BJ (cell line): Measurements from ENCODE around the gene C1orf198. TPM values are rescaled to one million over a fixed set of nuclear protein-coding genes. Genes with fewer than 3 reads are reported as not detected.

ENCODE experiments used
- CTCF ChIA-PET: fragments of 350-600 bp; formaldehyde crosslinking; extraction: SDS; loops from one replicate; lab custom pipeline; 2021; ENCODE audit warnings: antibody characterized with exemption, inconsistent platforms; lab: Yijun Ruan, JAX
- POLR2A ChIA-PET: fragments of 300-600 bp; sonication (Branson Sonifier 250); formaldehyde crosslinking; extraction: SDS; loops from one replicate; lab custom pipeline; 2021; ENCODE audit warnings: antibody characterized with exemption; lab: Charles Lee
- DNase-seq: peaks from one replicate; pipeline ENCODE4 v3.0.0-alpha.2; 2011; ENCODE audit warnings: low read depth
- H3K27me3 ChIP-seq: 2 replicates; pipeline ENCODE4 v1.6.0; 2011; ENCODE audit warnings: low read length; ENCODE audit not compliant: control insufficient read depth, insufficient read depth
- H3K36me3 ChIP-seq: 2 replicates; pipeline ENCODE4 v1.5.1; 2011; ENCODE audit warnings: low read length; ENCODE audit not compliant: control insufficient read depth, insufficient read depth
- H3K4me3 ChIP-seq: 2 replicates; pipeline ENCODE4 v1.5.1; 2011; ENCODE audit warnings: low read depth, mild to moderate bottlenecking, control low read depth, low read length
- CTCF ChIP-seq: IDR thresholded peaks from 2 replicates; pipeline ENCODE4 v1.5.1; 2011; ENCODE audit warnings: low read depth, mild to moderate bottlenecking, control low read depth, inconsistent platforms, low read length, moderate library complexity; ENCODE audit not compliant: insufficient read depth
- polyA plus RNA-seq: library from polyadenylated mRNA; depleted of rRNA; stranded (reverse); fragments of >200 nt; gene quantifications from 2 replicates; pipeline ENCODE4 v1.2.3, GENCODE V29; 2011

Gene C1orf198
- polyA plus RNA-seq, 1 experiment, result 195 TPM

GRCh38 chr1:230832476-230832875, 35.8 kb downstream of the C1orf198 start:
- no peaks in the 10 kb centered on the region for H3K27me3 ChIP-seq
- peaks cover 2% of the 10 kb centered on the region; the same call in 1 of the 2 replicates for H3K36me3 ChIP-seq
- DNase-seq, result no peak
- ChIA-PET POLR2A (no interaction called here), CTCF (no interaction called here)
- no peak overlapping the region for H3K4me3 ChIP-seq
- TF ChIP-seq CTCF, result no peak

DNA sequence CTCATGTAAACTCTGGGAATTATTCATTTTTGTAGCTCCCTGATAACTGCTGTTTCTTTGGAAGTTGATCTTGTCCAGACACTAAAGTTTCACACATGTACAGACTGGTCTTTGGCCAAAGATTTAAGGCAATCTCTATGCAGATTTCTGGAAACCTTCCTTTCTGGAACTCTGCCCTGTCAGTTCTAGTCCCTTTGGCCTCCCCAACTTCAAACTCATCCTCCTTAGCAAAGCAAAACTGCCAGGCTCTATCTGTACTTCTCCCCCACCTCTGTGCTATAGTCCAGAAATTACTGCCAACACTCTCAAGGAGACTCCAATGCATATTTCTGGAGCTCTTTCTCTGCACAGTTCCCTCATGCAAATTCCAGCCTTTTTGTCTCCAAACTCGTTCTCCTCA, 36.5 kb downstream of the C1orf198 start:
- H3K36me3 ChIP-seq, result peaks cover 2% of the 10 kb centered on the region; the same call in 1 of the 2 replicates
- ChIA-PET CTCF (no interaction called here), POLR2A (no interaction called here)
- H3K27me3 ChIP-seq, result no peaks in the 10 kb centered on the region
- H3K4me3 ChIP-seq, result no peak overlapping the region
- no peak for TF ChIP-seq CTCF
- no peak for DNase-seq

GRCh38 chr1:230828421-230828820, 39.9 kb downstream of the C1orf198 start:
- H3K36me3 ChIP-seq, result no peaks in the 10 kb centered on the region
- POLR2A ChIA-PET, result no interaction called here
- H3K27me3 ChIP-seq, result no peaks in the 10 kb centered on the region
- H3K4me3 ChIP-seq, result no peak overlapping the region
- no peak for DNase-seq
- CTCF ChIA-PET, result interaction anchor here (0.6 to 0.7 kb wide), 2 partner anchors 30 to 39 kb away, joined by 3 read pairs; no protein-coding TSS in a partner anchor
- no peak for TF ChIP-seq CTCF

DNA sequence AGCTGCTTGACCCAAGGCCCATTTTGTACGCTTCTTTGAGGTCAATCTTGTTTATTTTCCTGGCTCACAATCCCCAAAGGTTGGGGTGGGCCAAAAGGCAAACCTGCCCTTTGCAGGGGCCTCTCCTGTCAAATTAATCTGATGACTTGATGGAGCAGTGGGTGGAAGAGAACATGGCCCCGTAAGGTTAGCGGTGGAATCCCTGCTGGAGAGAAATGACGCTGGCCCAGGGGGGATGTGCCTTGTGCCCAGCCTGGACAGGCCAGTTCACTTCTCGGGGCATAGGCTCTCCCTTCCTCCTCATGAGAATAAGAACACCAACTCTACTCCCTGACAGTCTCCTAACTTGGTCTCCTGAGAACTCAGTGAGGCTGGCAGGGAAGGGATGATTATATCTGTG, 40.5 kb downstream of the C1orf198 start:
- DNase-seq, result no peak
- POLR2A ChIA-PET, result no interaction called here
- H3K27me3 ChIP-seq, result no peaks in the 10 kb centered on the region
- TF ChIP-seq CTCF, result no peak
- no peak overlapping the region for H3K4me3 ChIP-seq
- CTCF ChIA-PET, result interaction anchor here (3.4 kb wide), 1 partner anchor 7 kb away, joined by 12 read pairs; no protein-coding TSS in a partner anchor
- no peaks in the 10 kb centered on the region for H3K36me3 ChIP-seq

GRCh38 chr1:230827081-230827681, 41.1 kb downstream of the C1orf198 start:
- DNase-seq, result no peak
- Histone ChIP-seq H3K36me3 (no peaks in the 10 kb centered on the region), H3K27me3 (no peaks in the 10 kb centered on the region), H3K4me3 (no peak overlapping the region)
- ChIA-PET POLR2A (no interaction called here), CTCF (interaction anchor here (1.0 to 3.4 kb wide), 3 partner anchors 8 to 40 kb away, joined by 4 to 12 read pairs (median 7); no protein-coding TSS in a partner anchor)
- TF ChIP-seq CTCF, result no peak
